K562 (cell line): ENCODE data around the gene APBA2. TPM values are rescaled to one million over a fixed set of nuclear protein-coding genes. Genes with fewer than 3 reads are reported as not detected.
A peak's percentile ranks its signal among the peaks of the same experiment; 100 is the strongest.

ENCODE experiments used
- ARID1B ChIP-seq: fragments of 450-650 bp; IDR thresholded peaks from 2 replicates; pipeline ENCODE4 v1.6.1; 2016; ENCODE audit warnings: antibody characterized with exemption, mild to moderate bottlenecking, inconsistent platforms
- CBFA2T2 ChIP-seq: fragments of 450-650 bp; conservative IDR thresholded peaks from 2 replicates; pipeline ENCODE4 v1.6.1; 2017; ENCODE audit warnings: mild to moderate bottlenecking
- CTBP1 ChIP-seq: fragments of 450-650 bp; IDR thresholded peaks from 2 replicates; pipeline ENCODE4 v1.6.1; 2016; ENCODE audit warnings: borderline replicate concordance
- E2F1 ChIP-seq: sonication (generic); formaldehyde crosslinking; IDR thresholded peaks from 2 replicates; pipeline ENCODE4 v1.8.1; 2023; ENCODE audit warnings: mild to moderate bottlenecking, missing genetic modification reagents, moderate library complexity
- TCF3 ChIP-seq: sonication (generic); formaldehyde crosslinking; IDR thresholded peaks from 2 replicates; pipeline ENCODE4 v1.4.0; 2020; ENCODE audit warnings: mild to moderate bottlenecking, missing genetic modification reagents
- ZNF609 ChIP-seq: sonication (generic); formaldehyde crosslinking; IDR thresholded peaks from 2 replicates; pipeline ENCODE4 v1.8.1; 2023; ENCODE audit warnings: missing genetic modification reagents, mild to moderate bottlenecking, borderline replicate concordance
- ZNF75A ChIP-seq: fragments of 450-650 bp; formaldehyde crosslinking; IDR thresholded peaks from 2 replicates; pipeline ENCODE4 v1.4.0; 2020; ENCODE audit warnings: mild to moderate bottlenecking
- ZNF780A ChIP-seq: fragments of 250-450 bp; sonication (Bioruptor Pico); IDR thresholded peaks from 2 replicates; pipeline ENCODE4 v1.5.0; 2021; ENCODE audit warnings: mild to moderate bottlenecking
- polyA plus RNA-seq, 8 experiments: library from polyadenylated mRNA; depleted of rRNA in 4 of 8; stranded (reverse) in 5 of 8; unstranded in 3 of 8; fragments of >200 nt; fragmentation: Nextera tagmentation in 2 of 8; fragmentation: Illumina TruSeq in 1 of 8; extraction: Ambion mirVana in 2 of 8; extraction: Trizol in 1 of 8; gene quantifications; 2 replicates each; pipeline versions ENCODE4 v1.2.1 to v1.2.3, GENCODE V29; 2011 to 2014; ENCODE audit warnings: inconsistent platforms in 1 of 8, missing spikeins in 1 of 8
- total RNA-seq, 7 experiments: library from RNA; depleted of rRNA in 6 of 7; stranded (reverse); fragments of >200 nt in 6 of 7; fragmentation: Illumina TruSeq in 2 of 7; extraction: Trizol in 2 of 7; gene quantifications; 2 replicates each; pipeline versions ENCODE4 v1.2.1 to v1.2.3, GENCODE V29; 2011 to 2021; ENCODE audit warnings: low replicate concordance in 1 of 7
- TF ChIP-seq, protein P1 (sequence below): sonication (generic); formaldehyde crosslinking; IDR thresholded peaks from 2 replicates; pipeline ENCODE4 v1.5.0; 2020; ENCODE audit warnings: missing genetic modification reagents

APBA2 gene
- total and polyA plus RNA-seq, 9 of the 15 experiments (the other 6 are each of a cell fraction or from before 2014, with no cell fraction given): 0.24 to 40.9 (median 25.2) TPM

- TF ChIP-seq ZNF75A (CRISPR knock-in tag) (no peak), ZNF780A (no peak), ARID1B (peak; percentile 54), ZNF609 (CRISPR knock-in tag) (no peak), CBFA2T2 (peak; percentile 35), CTBP1 (peak; percentile 89), E2F1 (CRISPR knock-in tag) (no peak), TCF3 (CRISPR knock-in tag) (peak; percentile 58)
- TF ChIP-seq, protein P1, sequence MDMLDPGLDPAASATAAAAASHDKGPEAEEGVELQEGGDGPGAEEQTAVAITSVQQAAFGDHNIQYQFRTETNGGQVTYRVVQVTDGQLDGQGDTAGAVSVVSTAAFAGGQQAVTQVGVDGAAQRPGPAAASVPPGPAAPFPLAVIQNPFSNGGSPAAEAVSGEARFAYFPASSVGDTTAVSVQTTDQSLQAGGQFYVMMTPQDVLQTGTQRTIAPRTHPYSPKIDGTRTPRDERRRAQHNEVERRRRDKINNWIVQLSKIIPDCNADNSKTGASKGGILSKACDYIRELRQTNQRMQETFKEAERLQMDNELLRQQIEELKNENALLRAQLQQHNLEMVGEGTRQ (CRISPR knock-in tag): no peak
Observed at GRCh38 chr15:28912422-28912821, 26.6 kb downstream of the APBA2 start (continued).
